ENCODE data around the gene NLRP9. TPM values are rescaled to one million over a fixed set of nuclear protein-coding genes. Genes with fewer than 3 reads are reported as not detected.

Gene NLRP9
- total RNA-seq, 1 experiment from 2014 or later, result not detected

- TF ChIP-seq ZBTB43 (CRISPR knock-in tag; IDR thresholded peaks at IDR 0.05) (no peak), E2F4 (CRISPR knock-in tag; IDR thresholded peaks at IDR 0.05; ENCODE audit: borderline replicate concordance, low read depth) (no peak), AFF4 (CRISPR knock-in tag; IDR thresholded peaks at IDR 0.05; ENCODE audit: borderline replicate concordance) (no peak), HMGXB4 (CRISPR knock-in tag; IDR thresholded peaks at IDR 0.05) (no peak), NFATC4 (CRISPR knock-in tag; IDR thresholded peaks at IDR 0.05) (no peak)
Measured at GRCh38 chr19:55700813-55701212, 37.4 kb downstream of the NLRP9 start (continued).

- no peak overlapping the region for H3K4me3 Mint-ChIP-seq
Measured at GRCh38 chr19:55699221-55699620, 39.0 kb downstream of the NLRP9 start.

More at GRCh38 chr19:55699221-55699620, 39.0 kb downstream of the NLRP9 start:
- Mint-ChIP-seq H3K27me3 (ENCODE audit: low read depth) (no peaks in the 10 kb centered on the region; the same call in 1 of the 2 replicates), H3K4me1 (no peaks in the 10 kb centered on the region), H3K36me3 (peaks cover 35% of the 10 kb centered on the region), H3K27ac (no peak overlapping the region), H3K9me3 (no peaks in the 10 kb centered on the region; the same call in 1 of the 2 replicates)
- ChIA-PET CTCF (no interaction called here), POLR2A (no interaction called here)
- DNase-seq (ENCODE audit: low spot score), result no peak
- TF ChIP-seq AR (CRISPR knock-in tag; IDR thresholded peaks at IDR 0.05) (no peak), ERG (CRISPR knock-in tag; IDR thresholded peaks at IDR 0.05) (no peak), ZNF219 (CRISPR knock-in tag; IDR thresholded peaks at IDR 0.05; ENCODE audit: borderline replicate concordance) (no peak)
- ATAC-seq, result no peak
